WTC11 (cell line): ENCODE data around the gene RPS28. TPM values are rescaled to one million over a fixed set of nuclear protein-coding genes. Genes with fewer than 3 reads are reported as not detected.

Experiments used
- ATAC-seq: fragments of 200-7000 bp; cut with Tn5 transposase; 2 replicates; pipeline ENCODE4 v1.10.0; 2021; ENCODE audit warnings: mild to moderate bottlenecking, moderate library complexity
- CTCF ChIA-PET: fragments of 300-600 bp; sonication (Branson Sonifier 250); formaldehyde crosslinking; loops from one replicate; lab custom pipeline; 2021; ENCODE audit warnings: antibody characterized with exemption; lab: Charles Lee
- POLR2A ChIA-PET: fragments of 350-600 bp; sonication (Branson Sonifier 250); formaldehyde crosslinking; loops from one replicate; lab custom pipeline; 2021; ENCODE audit warnings: antibody characterized with exemption; lab: Charles Lee
- DNase-seq: peaks from one replicate; pipeline ENCODE4 v3.0.0; 2021; ENCODE audit warnings: low spot score
- H3K27ac Mint-ChIP-seq: 2 replicates; pipeline ENCODE4 v1.8.0; 2021; ENCODE audit warnings: mixed read lengths
- H3K27me3 Mint-ChIP-seq: 2 replicates; pipeline ENCODE4 v1.8.0; 2021; ENCODE audit warnings: low read depth, mild to moderate bottlenecking, moderate library complexity, mixed read lengths
- H3K36me3 Mint-ChIP-seq: 2 replicates; pipeline ENCODE4 v1.8.0; 2021; ENCODE audit warnings: mixed read lengths
- H3K4me1 Mint-ChIP-seq: 2 replicates; pipeline ENCODE4 v1.8.0; 2022; ENCODE audit warnings: mixed read lengths
- H3K4me3 Mint-ChIP-seq: 2 replicates; pipeline ENCODE4 v1.8.0; 2021; ENCODE audit warnings: mild to moderate bottlenecking, moderate library complexity, mixed read lengths
- H3K9me3 Mint-ChIP-seq: 2 replicates; pipeline ENCODE4 v1.8.0; 2021; ENCODE audit warnings: mixed read lengths
- AFF4 ChIP-seq: sonication (generic); formaldehyde crosslinking; IDR thresholded peaks from 2 replicates; pipeline ENCODE4 v1.8.1; 2023; ENCODE audit warnings: mild to moderate bottlenecking, missing genetic modification reagents, borderline replicate concordance
- ELF4 ChIP-seq: sonication (generic); formaldehyde crosslinking; IDR thresholded peaks from 2 replicates; pipeline ENCODE4 v1.8.1; 2022; ENCODE audit warnings: low read depth, mild to moderate bottlenecking, moderate library complexity, missing genetic modification reagents
- ESRRA ChIP-seq: sonication (generic); formaldehyde crosslinking; IDR thresholded peaks from 2 replicates; pipeline ENCODE4 v1.8.1; 2022; ENCODE audit warnings: mild to moderate bottlenecking, missing genetic modification reagents, borderline replicate concordance
- FOXJ3 ChIP-seq: sonication (generic); formaldehyde crosslinking; IDR thresholded peaks from 2 replicates; pipeline ENCODE4 v1.9.0; 2021; ENCODE audit warnings: missing genetic modification reagents, mild to moderate bottlenecking, borderline replicate concordance
- GABPB1 ChIP-seq: sonication (generic); formaldehyde crosslinking; IDR thresholded peaks from 2 replicates; pipeline ENCODE4 v1.8.1; 2023; ENCODE audit warnings: mild to moderate bottlenecking, missing genetic modification reagents
- GRHL2 ChIP-seq: fragments of 250-450 bp; sonication (Bioruptor Pico); IDR thresholded peaks from 2 replicates; pipeline ENCODE4 v1.8.0; 2022; ENCODE audit warnings: mild to moderate bottlenecking, moderate library complexity; ENCODE audit not compliant: insufficient replicate concordance, severe bottlenecking
- HMGXB4 ChIP-seq: sonication (generic); formaldehyde crosslinking; IDR thresholded peaks from 2 replicates; pipeline ENCODE4 v1.8.1; 2023; ENCODE audit warnings: mild to moderate bottlenecking, moderate library complexity, missing genetic modification reagents
- JAZF1 ChIP-seq: fragments of 250-450 bp; sonication (Bioruptor Pico); IDR thresholded peaks from 2 replicates; pipeline ENCODE4 v1.9.0; 2021; ENCODE audit warnings: moderate library complexity, mild to moderate bottlenecking, inconsistent platforms
- NFATC4 ChIP-seq: fragments of 250-450 bp; sonication (Bioruptor Pico); IDR thresholded peaks from 2 replicates; pipeline ENCODE4 v1.9.0; 2021; ENCODE audit warnings: mild to moderate bottlenecking
- NR2C2 ChIP-seq: sonication (generic); formaldehyde crosslinking; IDR thresholded peaks from 2 replicates; pipeline ENCODE4 v1.8.0; 2022; ENCODE audit warnings: mild to moderate bottlenecking, missing genetic modification reagents
- PREB ChIP-seq: sonication (generic); formaldehyde crosslinking; IDR thresholded peaks from 2 replicates; pipeline ENCODE4 v1.8.1; 2022; ENCODE audit warnings: mild to moderate bottlenecking, missing genetic modification reagents, moderate library complexity, borderline replicate concordance
- RELA ChIP-seq: sonication (generic); formaldehyde crosslinking; IDR thresholded peaks from 2 replicates; pipeline ENCODE4 v1.8.1; 2022; ENCODE audit warnings: missing genetic modification reagents, mild to moderate bottlenecking, borderline replicate concordance
- SP1 ChIP-seq: sonication (generic); formaldehyde crosslinking; conservative IDR thresholded peaks from 2 replicates; pipeline ENCODE4 v1.8.1; 2022; ENCODE audit warnings: missing genetic modification reagents
- TCF7 ChIP-seq: sonication (generic); formaldehyde crosslinking; IDR thresholded peaks from 2 replicates; pipeline ENCODE4 v1.8.0; 2022; ENCODE audit warnings: mild to moderate bottlenecking, low read depth, missing genetic modification reagents, moderate library complexity
- TEAD1 ChIP-seq: sonication (generic); formaldehyde crosslinking; IDR thresholded peaks from 2 replicates; pipeline ENCODE4 v1.8.0; 2022; ENCODE audit warnings: mild to moderate bottlenecking, missing genetic modification reagents
- ZNF121 ChIP-seq: sonication (generic); formaldehyde crosslinking; IDR thresholded peaks from 2 replicates; pipeline ENCODE4 v1.8.0; 2023; ENCODE audit warnings: missing genetic modification reagents
- ZNF263 ChIP-seq: sonication (generic); formaldehyde crosslinking; IDR thresholded peaks from 2 replicates; pipeline ENCODE4 v1.8.1; 2022; ENCODE audit warnings: low read depth, mild to moderate bottlenecking, moderate library complexity, missing genetic modification reagents
- ZNF317 ChIP-seq: sonication (generic); formaldehyde crosslinking; IDR thresholded peaks from 2 replicates; pipeline ENCODE4 v1.8.1; 2023; ENCODE audit warnings: low read depth, mild to moderate bottlenecking, moderate library complexity, missing genetic modification reagents, borderline replicate concordance
- total RNA-seq: library from RNA; stranded (reverse); gene quantifications from 3 replicates; pipeline ENCODE4 v1.2.3, GENCODE V29; 2021
- TF ChIP-seq, protein P1 (sequence below): fragments of 250-450 bp; sonication (Bioruptor Pico); IDR thresholded peaks from 2 replicates; pipeline ENCODE4 v1.8.0; 2021; ENCODE audit warnings: mild to moderate bottlenecking
- TF ChIP-seq, protein P2 (sequence below): fragments of 250-450 bp; sonication (Bioruptor Pico); IDR thresholded peaks from 2 replicates; pipeline ENCODE4 v1.9.0; 2021; ENCODE audit warnings: mild to moderate bottlenecking

Gene RPS28
- total RNA-seq, 1 experiment from 2014 or later, result 2,082 TPM

- H3K4me3 Mint-ChIP-seq, result no peak overlapping the region
- H3K27me3 Mint-ChIP-seq, result peaks cover 63% of the 10 kb centered on the region
- ATAC-seq (no peak), DNase-seq (no peak)
- H3K4me1 Mint-ChIP-seq, result peaks cover 26% of the 10 kb centered on the region
- ChIA-PET CTCF (interaction anchor here (1.3 to 5.7 kb wide), 2 partner anchors 10 to 16 kb away, joined by 8 to 38 read pairs; no protein-coding TSS in a partner anchor), POLR2A (interaction anchor here (0.7 kb wide), 2 partner anchors 648 to 1434 kb away, joined by 3 to 5 read pairs; no protein-coding TSS in a partner anchor)
- H3K27ac Mint-ChIP-seq, result no peak overlapping the region
- H3K9me3 Mint-ChIP-seq, result no peaks in the 10 kb centered on the region
- no peaks in the 10 kb centered on the region for H3K36me3 Mint-ChIP-seq
- no peak for TF ChIP-seq PREB (CRISPR knock-in tag)
- TF ChIP-seq TCF7 (CRISPR knock-in tag), result no peak
- TF ChIP-seq ZNF263 (CRISPR knock-in tag), result no peak
- TF ChIP-seq ESRRA, result no peak
- no peak for TF ChIP-seq AFF4 (CRISPR knock-in tag)
- TF ChIP-seq SP1 (CRISPR knock-in tag), result no peak
- TF ChIP-seq GABPB1 (CRISPR knock-in tag), result no peak
- TF ChIP-seq TEAD1 (CRISPR knock-in tag), result no peak
- TF ChIP-seq ZNF317 (CRISPR knock-in tag), result no peak
- no peak for TF ChIP-seq RELA (CRISPR knock-in tag)
These were observed 16.4 kb downstream of the RPS28 start for GRCh38 chr19:8337728-8338127.

- DNase-seq, result no peak
- H3K9me3 Mint-ChIP-seq, result no peaks in the 10 kb centered on the region
- peaks cover 26% of the 10 kb centered on the region for H3K4me1 Mint-ChIP-seq
- no peak for ATAC-seq
- CTCF ChIA-PET, result interaction anchor here (0.6 to 5.7 kb wide), 9 partner anchors 9 to 1907 kb away, joined by 3 to 38 read pairs (median 3); no protein-coding TSS in a partner anchor
- no peaks in the 10 kb centered on the region for H3K36me3 Mint-ChIP-seq
- H3K27ac Mint-ChIP-seq, result peak overlapping the region; percentile 61; the same call in 1 of the 2 replicates
- H3K27me3 Mint-ChIP-seq, result peaks cover 59% of the 10 kb centered on the region
- TF ChIP-seq JAZF1 (no peak), GRHL2 (no peak), SP1 (CRISPR knock-in tag) (no peak), ELF4 (CRISPR knock-in tag) (no peak), NR2C2 (CRISPR knock-in tag) (no peak), NFATC4 (CRISPR knock-in tag) (no peak), ZNF121 (CRISPR knock-in tag) (no peak), FOXJ3 (CRISPR knock-in tag) (no peak), HMGXB4 (CRISPR knock-in tag) (no peak), GABPB1 (CRISPR knock-in tag) (no peak)
- TF ChIP-seq, protein P1, sequence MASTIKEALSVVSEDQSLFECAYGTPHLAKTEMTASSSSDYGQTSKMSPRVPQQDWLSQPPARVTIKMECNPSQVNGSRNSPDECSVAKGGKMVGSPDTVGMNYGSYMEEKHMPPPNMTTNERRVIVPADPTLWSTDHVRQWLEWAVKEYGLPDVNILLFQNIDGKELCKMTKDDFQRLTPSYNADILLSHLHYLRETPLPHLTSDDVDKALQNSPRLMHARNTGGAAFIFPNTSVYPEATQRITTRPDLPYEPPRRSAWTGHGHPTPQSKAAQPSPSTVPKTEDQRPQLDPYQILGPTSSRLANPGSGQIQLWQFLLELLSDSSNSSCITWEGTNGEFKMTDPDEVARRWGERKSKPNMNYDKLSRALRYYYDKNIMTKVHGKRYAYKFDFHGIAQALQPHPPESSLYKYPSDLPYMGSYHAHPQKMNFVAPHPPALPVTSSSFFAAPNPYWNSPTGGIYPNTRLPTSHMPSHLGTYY, result no peak
- TF ChIP-seq, protein P2, sequence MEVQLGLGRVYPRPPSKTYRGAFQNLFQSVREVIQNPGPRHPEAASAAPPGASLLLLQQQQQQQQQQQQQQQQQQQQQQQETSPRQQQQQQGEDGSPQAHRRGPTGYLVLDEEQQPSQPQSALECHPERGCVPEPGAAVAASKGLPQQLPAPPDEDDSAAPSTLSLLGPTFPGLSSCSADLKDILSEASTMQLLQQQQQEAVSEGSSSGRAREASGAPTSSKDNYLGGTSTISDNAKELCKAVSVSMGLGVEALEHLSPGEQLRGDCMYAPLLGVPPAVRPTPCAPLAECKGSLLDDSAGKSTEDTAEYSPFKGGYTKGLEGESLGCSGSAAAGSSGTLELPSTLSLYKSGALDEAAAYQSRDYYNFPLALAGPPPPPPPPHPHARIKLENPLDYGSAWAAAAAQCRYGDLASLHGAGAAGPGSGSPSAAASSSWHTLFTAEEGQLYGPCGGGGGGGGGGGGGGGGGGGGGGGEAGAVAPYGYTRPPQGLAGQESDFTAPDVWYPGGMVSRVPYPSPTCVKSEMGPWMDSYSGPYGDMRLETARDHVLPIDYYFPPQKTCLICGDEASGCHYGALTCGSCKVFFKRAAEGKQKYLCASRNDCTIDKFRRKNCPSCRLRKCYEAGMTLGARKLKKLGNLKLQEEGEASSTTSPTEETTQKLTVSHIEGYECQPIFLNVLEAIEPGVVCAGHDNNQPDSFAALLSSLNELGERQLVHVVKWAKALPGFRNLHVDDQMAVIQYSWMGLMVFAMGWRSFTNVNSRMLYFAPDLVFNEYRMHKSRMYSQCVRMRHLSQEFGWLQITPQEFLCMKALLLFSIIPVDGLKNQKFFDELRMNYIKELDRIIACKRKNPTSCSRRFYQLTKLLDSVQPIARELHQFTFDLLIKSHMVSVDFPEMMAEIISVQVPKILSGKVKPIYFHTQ (CRISPR knock-in tag), result no peak
- TF ChIP-seq, all 79 proteins: peak for 0
- no peak overlapping the region for H3K4me3 Mint-ChIP-seq
- POLR2A ChIA-PET, result interaction anchor here (0.6 to 0.7 kb wide), 2 partner anchors 38 to 180 kb away, joined by 4 read pairs; no protein-coding TSS in a partner anchor
These were observed 17.5 kb downstream of the RPS28 start for GRCh38 chr19:8338835-8339234.
